H9 (cell line): ENCODE results near the gene ZNF883. TPM values are rescaled to one million over a fixed set of nuclear protein-coding genes. Genes with fewer than 3 reads are reported as not detected.

Experiments used
- DNase-seq: peaks from one replicate; pipeline ENCODE4 v3.0.0-alpha.2; 2017
- H2AFZ ChIP-seq: one replicate; pipeline ENCODE4 v1.6.1; 2013; ENCODE audit warnings: mild to moderate bottlenecking, low read length, control low read depth, moderate library complexity
- H2AK5ac ChIP-seq: 2 replicates; pipeline ENCODE4 v1.6.1; 2013; ENCODE audit warnings: low read length, control low read depth, mixed read lengths; ENCODE audit not compliant: insufficient read length
- H2BK120ac ChIP-seq: one replicate; pipeline ENCODE4 v1.6.1; 2013; ENCODE audit warnings: low read depth, mild to moderate bottlenecking, low read length, control low read depth, inconsistent platforms; ENCODE audit not compliant: poor library complexity, severe bottlenecking
- H2BK12ac ChIP-seq: 2 replicates; pipeline ENCODE4 v1.6.1; 2013; ENCODE audit warnings: low read length, control low read depth, mixed read lengths, low read depth; ENCODE audit not compliant: insufficient read length
- H2BK15ac ChIP-seq: 2 replicates; pipeline ENCODE4 v1.6.1; 2013; ENCODE audit warnings: low read depth, low read length, control low read depth
- H2BK20ac ChIP-seq: one replicate; pipeline ENCODE4 v1.6.1; 2013; ENCODE audit warnings: low read depth, mild to moderate bottlenecking, low read length, control low read depth, inconsistent platforms; ENCODE audit not compliant: poor library complexity, severe bottlenecking
- H2BK5ac ChIP-seq: 2 replicates; pipeline ENCODE4 v1.6.1; 2013; ENCODE audit warnings: low read length, control low read depth, mixed read lengths; ENCODE audit not compliant: insufficient read length
- H3K14ac ChIP-seq: 2 replicates; pipeline ENCODE4 v1.6.1; 2013; ENCODE audit warnings: low read length, control low read depth; ENCODE audit not compliant: insufficient read depth
- H3K18ac ChIP-seq: 2 replicates; pipeline ENCODE4 v1.6.1; 2013; ENCODE audit warnings: low read depth, mild to moderate bottlenecking, mixed read lengths, low read length, control low read depth; ENCODE audit not compliant: insufficient read length
- H3K23ac ChIP-seq: 2 replicates; pipeline ENCODE4 v1.6.1; 2013; ENCODE audit warnings: low read length, control low read depth, mixed read lengths, low read depth; ENCODE audit not compliant: insufficient read length
- H3K23me2 ChIP-seq: 2 replicates; pipeline ENCODE4 v1.6.1; 2013; ENCODE audit warnings: low read depth, mild to moderate bottlenecking, mixed read lengths, low read length, control low read depth; ENCODE audit not compliant: insufficient read length, poor library complexity, severe bottlenecking
- H3K27ac ChIP-seq: 2 replicates; pipeline ENCODE4 v1.5.1; 2013; ENCODE audit warnings: low read length, control low read depth, mixed read lengths, low read depth; ENCODE audit not compliant: insufficient read length
- H3K27me3 ChIP-seq: 2 replicates; pipeline ENCODE4 v1.6.1; 2013; ENCODE audit warnings: low read length, control low read depth, inconsistent platforms; ENCODE audit not compliant: insufficient read depth
- H3K4ac ChIP-seq: 2 replicates; pipeline ENCODE4 v1.6.1; 2013; ENCODE audit warnings: low read depth, mild to moderate bottlenecking, control low read depth, inconsistent platforms, low read length, moderate library complexity
- H3K4me1 ChIP-seq: 2 replicates; pipeline ENCODE4 v1.6.1; 2013; ENCODE audit warnings: low read length, control low read depth, inconsistent platforms; ENCODE audit not compliant: insufficient read depth
- H3K4me2 ChIP-seq: 2 replicates; pipeline ENCODE4 v1.6.1; 2013; ENCODE audit warnings: low read length, control low read depth, mixed read lengths; ENCODE audit not compliant: insufficient read length, insufficient read depth
- H3K56ac ChIP-seq: 2 replicates; pipeline ENCODE4 v1.6.1; 2013; ENCODE audit warnings: low read depth, mild to moderate bottlenecking, mixed read lengths, low read length, control low read depth; ENCODE audit not compliant: insufficient read length
- H3K79me1 ChIP-seq: 2 replicates; pipeline ENCODE4 v1.6.1; 2013; ENCODE audit warnings: low read depth, mild to moderate bottlenecking, moderate library complexity, low read length, control low read depth, inconsistent platforms; ENCODE audit not compliant: insufficient read depth, poor library complexity, severe bottlenecking
- H3K79me2 ChIP-seq: 2 replicates; pipeline ENCODE4 v1.6.1; 2013; ENCODE audit warnings: low read length, control low read depth, inconsistent platforms; ENCODE audit not compliant: insufficient read depth
- H3K9ac ChIP-seq: 2 replicates; pipeline ENCODE4 v1.6.1; 2013; ENCODE audit warnings: low read length, control low read depth, mixed read lengths; ENCODE audit not compliant: insufficient read length; ENCODE audit errors: extremely low read depth
- H3K9me3 ChIP-seq: one replicate; pipeline ENCODE4 v1.6.1; 2013; ENCODE audit warnings: low read depth, low read length, inconsistent platforms; ENCODE audit not compliant: control insufficient read depth
- H3T11ph ChIP-seq: one replicate; pipeline ENCODE4 v1.6.1; 2013; ENCODE audit warnings: mild to moderate bottlenecking, low read length, control low read depth, inconsistent platforms
- H4K20me1 ChIP-seq: one replicate; pipeline ENCODE4 v1.6.1; 2013; ENCODE audit not compliant: control insufficient read depth, insufficient read length, insufficient read depth
- H4K5ac ChIP-seq: 2 replicates; pipeline ENCODE4 v1.6.1; 2013; ENCODE audit warnings: low read depth, mild to moderate bottlenecking, mixed read lengths, low read length, control low read depth; ENCODE audit not compliant: insufficient read length
- H4K8ac ChIP-seq: replicated peaks from 2 replicates; pipeline ENCODE4 v1.6.1; 2013; ENCODE audit warnings: low read length, control low read depth, mixed read lengths, low read depth; ENCODE audit not compliant: insufficient read length
- H4K91ac ChIP-seq: 2 replicates; pipeline ENCODE4 v1.6.1; 2013; ENCODE audit warnings: low read depth, mild to moderate bottlenecking, moderate library complexity, mixed read lengths, low read length, control low read depth; ENCODE audit not compliant: insufficient read length
- H3K27ac Mint-ChIP-seq, 3 experiments: 2 replicates in 2 of 3; 3 replicates in 1 of 3; pipeline ENCODE4 v1.8.0; 2020 to 2021; ENCODE audit warnings: mixed read lengths in 3 of 3, mild to moderate bottlenecking in 1 of 3, moderate library complexity in 1 of 3
- H3K27me3 Mint-ChIP-seq: 2 replicates; pipeline ENCODE4 v1.8.0; 2021; ENCODE audit warnings: low read depth, mild to moderate bottlenecking, moderate library complexity, mixed read lengths
- H3K36me3 Mint-ChIP-seq, 3 experiments: 2 replicates in 2 of 3; 3 replicates in 1 of 3; pipeline ENCODE4 v1.8.0; 2020 to 2021; ENCODE audit warnings: low read depth in 3 of 3, mixed read lengths in 3 of 3; ENCODE audit not compliant: insufficient read depth in 1 of 3
- H3K4me1 Mint-ChIP-seq, 2 experiments: 2 replicates each; pipeline ENCODE4 v1.8.0; 2020; ENCODE audit warnings: mixed read lengths in 2 of 2
- H3K4me3 Mint-ChIP-seq, 2 experiments: 2 replicates in 1 of 2; 3 replicates in 1 of 2; pipeline ENCODE4 v1.8.0; 2020 to 2021; ENCODE audit warnings: mild to moderate bottlenecking in 2 of 2, mixed read lengths in 2 of 2, moderate library complexity in 1 of 2
- H3K9me3 Mint-ChIP-seq, 2 experiments: 2 replicates in 1 of 2; 3 replicates in 1 of 2; pipeline ENCODE4 v1.8.0; 2020; ENCODE audit warnings: mild to moderate bottlenecking in 2 of 2, mixed read lengths in 2 of 2, moderate library complexity in 1 of 2
- WGBS: extraction: QIAGEN DNeasy Blood & Tissue Kit; methylation state at CpG from one replicate; pipeline ENCODE4 v1.1.7; 2013; ENCODE audit warnings: missing lambda C conversion rate, low lambda C conversion rate, mixed read lengths; ENCODE audit not compliant: insufficient read length; ENCODE audit errors: extremely low coverage; 5-methylcytosine and 5-hydroxymethylcytosine counted together
- total RNA-seq: library from RNA; stranded (reverse); gene quantifications from 2 replicates; pipeline ENCODE4 v1.2.1, GENCODE V29; 2021
- TF ChIP-seq, protein P1 (sequence below): fragments of 200-600 bp; sonication (generic); conservative IDR thresholded peaks from 3 replicates; pipeline ENCODE4 v1.8.0; 2021; ENCODE audit warnings: antibody characterized with exemption, mild to moderate bottlenecking

The ZNF883 gene
- total RNA-seq, 1 experiment from 2014 or later: 13.2 TPM

DNA sequence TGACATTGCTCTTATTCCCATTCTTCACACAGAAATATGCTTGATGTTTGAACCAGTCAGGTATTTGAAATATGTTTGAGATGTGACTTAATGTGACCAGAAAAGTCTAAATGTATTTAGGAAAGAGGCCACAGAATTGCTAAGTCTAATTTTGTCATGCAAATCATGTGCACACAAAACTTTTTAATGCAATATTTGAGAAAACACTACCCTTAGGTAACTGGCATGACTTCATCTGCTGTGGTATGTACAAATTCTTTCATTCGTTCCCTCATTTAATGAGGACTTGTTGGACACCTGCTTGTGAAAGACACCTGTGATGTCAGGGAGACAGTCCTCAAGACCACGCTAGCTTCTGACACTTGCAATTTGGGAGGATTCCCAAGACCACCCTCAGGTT is 100.3 kb downstream of the ZNF883 start:
- Histone ChIP-seq H3T11ph (no peak overlapping the region), H3K14ac (no peak overlapping the region), H3K9ac (no peak overlapping the region), H4K20me1 (no peaks in the 10 kb centered on the region), H3K9me3 (no peaks in the 10 kb centered on the region), H2AK5ac (no peak overlapping the region), H3K18ac (no peak overlapping the region), H3K4me1 (no peaks in the 10 kb centered on the region), H2BK15ac (no peak overlapping the region), H3K4me2 (no peak overlapping the region), H2AFZ (no peak overlapping the region), H2BK120ac (no peak overlapping the region), H3K27ac (no peak overlapping the region), H2BK20ac (no peak overlapping the region), H3K4ac (no peak overlapping the region), H3K79me2 (no peaks in the 10 kb centered on the region), H3K27me3 (no peaks in the 10 kb centered on the region), H3K23ac (no peak overlapping the region), H3K23me2 (no peaks in the 10 kb centered on the region), H3K56ac (no peak overlapping the region), H4K8ac (no peak overlapping the region), H2BK5ac (no peak overlapping the region), H4K5ac (no peak overlapping the region), H4K91ac (no peak overlapping the region), H3K79me1 (no peaks in the 10 kb centered on the region), H2BK12ac (no peak overlapping the region)
- peaks cover 3 to 12% of the 10 kb centered on the region in 2 experiments for H3K9me3 Mint-ChIP-seq
- H3K27ac Mint-ChIP-seq: no peak overlapping the region
- H3K27me3 Mint-ChIP-seq: peaks cover 48% of the 10 kb centered on the region
- WGBS: no CpG with 5 or more reads among the region's 2 CpGs
- H3K4me1 Mint-ChIP-seq: no peaks in the 10 kb centered on the region
- TF ChIP-seq, protein P1, sequence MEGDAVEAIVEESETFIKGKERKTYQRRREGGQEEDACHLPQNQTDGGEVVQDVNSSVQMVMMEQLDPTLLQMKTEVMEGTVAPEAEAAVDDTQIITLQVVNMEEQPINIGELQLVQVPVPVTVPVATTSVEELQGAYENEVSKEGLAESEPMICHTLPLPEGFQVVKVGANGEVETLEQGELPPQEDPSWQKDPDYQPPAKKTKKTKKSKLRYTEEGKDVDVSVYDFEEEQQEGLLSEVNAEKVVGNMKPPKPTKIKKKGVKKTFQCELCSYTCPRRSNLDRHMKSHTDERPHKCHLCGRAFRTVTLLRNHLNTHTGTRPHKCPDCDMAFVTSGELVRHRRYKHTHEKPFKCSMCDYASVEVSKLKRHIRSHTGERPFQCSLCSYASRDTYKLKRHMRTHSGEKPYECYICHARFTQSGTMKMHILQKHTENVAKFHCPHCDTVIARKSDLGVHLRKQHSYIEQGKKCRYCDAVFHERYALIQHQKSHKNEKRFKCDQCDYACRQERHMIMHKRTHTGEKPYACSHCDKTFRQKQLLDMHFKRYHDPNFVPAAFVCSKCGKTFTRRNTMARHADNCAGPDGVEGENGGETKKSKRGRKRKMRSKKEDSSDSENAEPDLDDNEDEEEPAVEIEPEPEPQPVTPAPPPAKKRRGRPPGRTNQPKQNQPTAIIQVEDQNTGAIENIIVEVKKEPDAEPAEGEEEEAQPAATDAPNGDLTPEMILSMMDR: no peak
- DNase-seq: no peak
- no peak overlapping the region for H3K4me3 Mint-ChIP-seq
- H3K36me3 Mint-ChIP-seq: no peaks in the 10 kb centered on the region; a peak in 1 of 7 replicates

Other genes with a start within 250 kb of the ZNF883 start
- not detected in 2 replicates for gene SLC46A2, start 121.3 kb downstream of the ZNF883 start, total RNA-seq
- 4.8 and 5.1 TPM in 2 replicates for gene ZFP37, start 44.5 kb upstream of the ZNF883 start, total RNA-seq
- gene SLC31A2, start 138.8 kb upstream of the ZNF883 start, total RNA-seq: 1.0 and 1.3 TPM in 2 replicates
- 18.5 and 19.3 TPM in 2 replicates for gene FKBP15, start 209.1 kb upstream of the ZNF883 start, total RNA-seq
- 34.4 and 34.8 TPM in 2 replicates for gene SLC31A1, start 209.4 kb upstream of the ZNF883 start, total RNA-seq